Eye (tissue), 1 donor: ENCODE data around the gene AXIN2.
"Not testable (repeated sequence)": the region's sequence is repeated elsewhere in the genome, so short reads cannot be mapped to it uniquely, and the experiment has no call there.

Source experiments
- DNase-seq: peaks from one replicate; pipeline ENCODE4 v3.0.0-alpha.2; 2015

The AXIN2 gene

GRCh38 chr17:65533852-65534457 is 27.5 kb downstream of the AXIN2 start:
- DNase-seq, result no peak

GRCh38 chr17:65533056-65533745 is 28.2 kb downstream of the AXIN2 start:
- DNase-seq, result no peak

- DNase-seq, result peak; percentile 70
Measured at GRCh38 chr17:65532101-65532890, 29.2 kb downstream of the AXIN2 start.

- peak; percentile 89 for DNase-seq
Measured at GRCh38 chr17:65531256-65532100, 30.0 kb downstream of the AXIN2 start.

- peak; percentile 93 for DNase-seq
Measured at GRCh38 chr17:65530523-65531255, 30.8 kb downstream of the AXIN2 start.

GRCh38 chr17:65529761-65530522 is 31.5 kb downstream of the AXIN2 start:
- DNase-seq, result no peak

GRCh38 chr17:65529040-65529633 is 32.3 kb downstream of the AXIN2 start:
- DNase-seq, result no peak

GRCh38 chr17:65527857-65528591 is 33.4 kb downstream of the AXIN2 start:
- DNase-seq, result no peak

- DNase-seq, result no peak
Measured at GRCh38 chr17:65527381-65527780, 34.1 kb downstream of the AXIN2 start.

GRCh38 chr17:65526854-65527253 is 34.6 kb downstream of the AXIN2 start:
- not testable (repeated sequence) for DNase-seq

GRCh38 chr17:65523853-65524664 is 37.4 kb downstream of the AXIN2 start:
- no peak for DNase-seq

- DNase-seq, result no peak
Measured at GRCh38 chr17:65523411-65523810, 38.0 kb downstream of the AXIN2 start.

GRCh38 chr17:65522751-65523404 is 38.6 kb downstream of the AXIN2 start:
- no peak for DNase-seq

- peak; percentile 88 for DNase-seq
Measured at GRCh38 chr17:65519462-65519861, 42.0 kb downstream of the AXIN2 start.

- no peak for DNase-seq
Measured at GRCh38 chr17:65518256-65518655, 43.2 kb downstream of the AXIN2 start.

GRCh38 chr17:65515959-65516948 is 45.2 kb downstream of the AXIN2 start:
- DNase-seq, result peak; percentile 77

- DNase-seq, result no peak
Measured at GRCh38 chr17:65515512-65515911, 45.9 kb downstream of the AXIN2 start.
